Testis (tissue), 3 donors: ENCODE results near the gene RPL29. TPM values are rescaled to one million over a fixed set of nuclear protein-coding genes. Genes with fewer than 3 reads are reported as not detected.

ENCODE experiments used
- DNase-seq: peaks from one replicate; pipeline ENCODE4 v3.0.0-alpha.2; 2019
- H3K27ac ChIP-seq, 2 donors: fragments of 200-600 bp; sonication (generic); one replicate each; pipeline ENCODE4 v1.5.1; 2019
- H3K27me3 ChIP-seq: fragments of 200-600 bp; sonication (generic); one replicate; pipeline ENCODE4 v1.5.1; 2019
- H3K36me3 ChIP-seq: fragments of 200-600 bp; sonication (generic); one replicate; pipeline ENCODE4 v1.5.1; 2017; ENCODE audit warnings: low read depth; ENCODE audit errors: missing control alignments
- H3K4me1 ChIP-seq: fragments of 200-600 bp; sonication (generic); one replicate; pipeline ENCODE4 v1.5.1; 2019
- H3K4me3 ChIP-seq, 2 donors: fragments of 200-600 bp; sonication (generic); one replicate each; pipeline ENCODE4 v1.5.1; 2017 to 2019
- H3K9me3 ChIP-seq: fragments of 200-600 bp; sonication (generic); one replicate; pipeline ENCODE4 v1.5.1; 2017
- POLR2A ChIP-seq: fragments of 450-650 bp; IDR thresholded peaks from one replicate; pipeline ENCODE4 v1.6.1; 2017; ENCODE audit warnings: antibody characterized with exemption, mild to moderate bottlenecking, moderate library complexity
- WGBS, 2 donors: methylation state at CpG; one replicate each; pipeline ENCODE4 v1.1.5; 2018; 5-methylcytosine and 5-hydroxymethylcytosine counted together
- intact Hi-C: fragments of 100-400 bp; cut with DNase I; formaldehyde crosslinking; loops from one replicate; pipeline ENCODE4 v1.15.1; 2023; ENCODE audit warnings: low total_unique reads
- polyA plus RNA-seq: library from polyadenylated mRNA; stranded (reverse); fragments of 350-450 nt; fragmentation: Illumina TruSeq; extraction: RNeasy Lipid Tissue Mini Kit (QIAGEN cat#74804); gene quantifications from one replicate; pipeline ENCODE4 v1.2.3, GENCODE V29; 2014; ENCODE audit warnings: low read depth, low replicate concordance; ENCODE audit not compliant: insufficient read depth
- total RNA-seq, 2 donors: library from RNA; depleted of rRNA; stranded (reverse); fragments of >200 nt; gene quantifications; one replicate each; pipeline ENCODE4 v1.2.3, GENCODE V29; 2016
- TF ChIP-seq, protein P1 (sequence below), 3 experiments: fragments of 450-650 bp in 2 of 3; fragments of 200-600 bp in 1 of 3; sonication (generic) in 1 of 3; IDR thresholded peaks; one replicate each; pipeline ENCODE4 v1.5.1; 2016 to 2019; ENCODE audit warnings: antibody characterized with exemption in 3 of 3, mild to moderate bottlenecking in 2 of 3, moderate library complexity in 1 of 3

The RPL29 gene
- total and polyA plus RNA-seq, 3 donors from 2014 or later: 491 to 999 (median 965) TPM

DNA sequence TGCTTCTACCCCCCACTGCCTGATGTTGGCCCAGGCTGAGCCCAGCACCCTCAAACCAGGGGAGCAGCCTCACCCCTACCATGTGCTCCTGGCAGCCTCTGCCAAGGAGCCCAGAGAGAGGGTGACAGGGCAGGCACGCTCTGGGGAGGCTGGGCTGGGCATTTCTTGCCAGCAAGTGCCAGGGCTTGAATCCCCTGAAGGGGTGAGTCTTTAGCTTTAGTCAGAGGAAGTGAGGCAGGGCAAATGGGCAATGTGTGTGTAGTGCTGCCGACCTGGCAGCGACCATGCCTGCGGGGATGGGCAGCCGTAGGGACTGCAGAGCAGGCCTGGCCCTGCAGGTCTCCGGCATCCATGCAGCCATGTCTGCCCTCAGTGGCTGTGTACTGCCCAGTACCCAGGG lies 42.5 kb upstream of the RPL29 start:
- Histone ChIP-seq H3K27me3 (no peaks in the 10 kb centered on the region), H3K4me3 (no peak overlapping the region), H3K4me1 (peaks cover 15% of the 10 kb centered on the region), H3K27ac (no peak overlapping the region), H3K9me3 (no peaks in the 10 kb centered on the region), H3K36me3 (no peaks in the 10 kb centered on the region)
- WGBS, 2 donors: 100% methylated on average over 2 to 6 of the region's 6 CpGs
- TF ChIP-seq, protein P1, sequence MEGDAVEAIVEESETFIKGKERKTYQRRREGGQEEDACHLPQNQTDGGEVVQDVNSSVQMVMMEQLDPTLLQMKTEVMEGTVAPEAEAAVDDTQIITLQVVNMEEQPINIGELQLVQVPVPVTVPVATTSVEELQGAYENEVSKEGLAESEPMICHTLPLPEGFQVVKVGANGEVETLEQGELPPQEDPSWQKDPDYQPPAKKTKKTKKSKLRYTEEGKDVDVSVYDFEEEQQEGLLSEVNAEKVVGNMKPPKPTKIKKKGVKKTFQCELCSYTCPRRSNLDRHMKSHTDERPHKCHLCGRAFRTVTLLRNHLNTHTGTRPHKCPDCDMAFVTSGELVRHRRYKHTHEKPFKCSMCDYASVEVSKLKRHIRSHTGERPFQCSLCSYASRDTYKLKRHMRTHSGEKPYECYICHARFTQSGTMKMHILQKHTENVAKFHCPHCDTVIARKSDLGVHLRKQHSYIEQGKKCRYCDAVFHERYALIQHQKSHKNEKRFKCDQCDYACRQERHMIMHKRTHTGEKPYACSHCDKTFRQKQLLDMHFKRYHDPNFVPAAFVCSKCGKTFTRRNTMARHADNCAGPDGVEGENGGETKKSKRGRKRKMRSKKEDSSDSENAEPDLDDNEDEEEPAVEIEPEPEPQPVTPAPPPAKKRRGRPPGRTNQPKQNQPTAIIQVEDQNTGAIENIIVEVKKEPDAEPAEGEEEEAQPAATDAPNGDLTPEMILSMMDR (IDR thresholded peaks at IDR 0.05): no peak
- TF ChIP-seq POLR2A: no peak
- DNase-seq: no peak
- intact Hi-C loops: no loop called here

GRCh38 chr3:52037291-52037690 lies 41.6 kb upstream of the RPL29 start:
- H3K27me3 ChIP-seq: no peaks in the 10 kb centered on the region
- 98 to 100% methylated on average over 1 to 4 of the region's 4 CpGs for WGBS, 2 donors
- H3K4me3 ChIP-seq: no peak overlapping the region
- no peaks in the 10 kb centered on the region for H3K9me3 ChIP-seq
- H3K36me3 ChIP-seq: no peaks in the 10 kb centered on the region
- no peak for TF ChIP-seq POLR2A
- TF ChIP-seq, protein P1 (IDR thresholded peaks at IDR 0.05): no peak
- no peak overlapping the region for H3K27ac ChIP-seq
- DNase-seq: no peak
- intact Hi-C loops: no loop called here
- H3K4me1 ChIP-seq: peaks cover 15% of the 10 kb centered on the region

- Histone ChIP-seq H3K27ac (no peak overlapping the region), H3K36me3 (no peaks in the 10 kb centered on the region), H3K27me3 (no peaks in the 10 kb centered on the region), H3K4me3 (no peak overlapping the region), H3K4me1 (peaks cover 15% of the 10 kb centered on the region), H3K9me3 (no peaks in the 10 kb centered on the region)
- 72 to 100% methylated on average over 3 to 5 of the region's 5 CpGs for WGBS, 2 donors
- DNase-seq: no peak
- intact Hi-C loops: no loop called here
- TF ChIP-seq, protein P1 (IDR thresholded peaks at IDR 0.05): no peak
- no peak for TF ChIP-seq POLR2A
Measured at GRCh38 chr3:52036829-52037228, 41.1 kb upstream of the RPL29 start.

- Histone ChIP-seq H3K4me1 (peaks cover 12% of the 10 kb centered on the region), H3K27ac (no peak overlapping the region)
- WGBS, 2 donors: 88 to 95% methylated on average over 3 to 5 of the region's 5 CpGs
Measured at GRCh38 chr3:52036222-52036694, 40.6 kb upstream of the RPL29 start.

GRCh38 chr3:52034651-52035050 lies 39.0 kb upstream of the RPL29 start:
- 92 to 93% methylated on average over 2 to 3 of the region's 3 CpGs for WGBS, 2 donors
- TF ChIP-seq POLR2A: no peak
- TF ChIP-seq, protein P1 (IDR thresholded peaks at IDR 0.05): no peak
- intact Hi-C loops: no loop called here
- Histone ChIP-seq H3K27ac (no peak overlapping the region), H3K27me3 (no peaks in the 10 kb centered on the region), H3K36me3 (no peaks in the 10 kb centered on the region), H3K9me3 (no peaks in the 10 kb centered on the region), H3K4me1 (no peaks in the 10 kb centered on the region), H3K4me3 (no peak overlapping the region)
- DNase-seq: no peak

More at GRCh38 chr3:52036222-52036694, 40.6 kb upstream of the RPL29 start:
- DNase-seq: no peak
- H3K4me3 ChIP-seq: no peak overlapping the region
- H3K27me3 ChIP-seq: no peaks in the 10 kb centered on the region
- no peaks in the 10 kb centered on the region for H3K36me3 ChIP-seq
- H3K9me3 ChIP-seq: no peaks in the 10 kb centered on the region
- TF ChIP-seq, protein P1 (IDR thresholded peaks at IDR 0.05): no peak
- no peak for TF ChIP-seq POLR2A
- intact Hi-C loops: no loop called here
